ENCODE data around the gene ASTN2.

ASTN2 gene

GRCh38 chr9:117276444-117276843 lies 138.4 kb downstream of the ASTN2 start:
- no peaks in the 10 kb centered on the region for H3K36me3 Mint-ChIP-seq
- no peak overlapping the region for H3K27ac Mint-ChIP-seq
- H3K27me3 Mint-ChIP-seq = no peaks in the 10 kb centered on the region
- no peaks in the 10 kb centered on the region for H3K9me3 Mint-ChIP-seq
- no peak overlapping the region for H3K4me3 Mint-ChIP-seq
- H3K4me1 Mint-ChIP-seq = no peaks in the 10 kb centered on the region

- Mint-ChIP-seq H3K36me3 (no peaks in the 10 kb centered on the region), H3K4me1 (no peaks in the 10 kb centered on the region), H3K9me3 (no peaks in the 10 kb centered on the region), H3K4me3 (no peak overlapping the region), H3K27ac (no peak overlapping the region), H3K27me3 (no peaks in the 10 kb centered on the region)
Measured at GRCh38 chr9:117273612-117274011, 141.2 kb downstream of the ASTN2 start.

GRCh38 chr9:117268847-117269446 lies 145.9 kb downstream of the ASTN2 start:
- no peak overlapping the region for H3K4me3 Mint-ChIP-seq
- no peaks in the 10 kb centered on the region for H3K27me3 Mint-ChIP-seq
- no peaks in the 10 kb centered on the region for H3K9me3 Mint-ChIP-seq
- H3K27ac Mint-ChIP-seq = no peak overlapping the region
- no peaks in the 10 kb centered on the region for H3K4me1 Mint-ChIP-seq
- no peaks in the 10 kb centered on the region for H3K36me3 Mint-ChIP-seq

- H3K9me3 Mint-ChIP-seq = no peaks in the 10 kb centered on the region
- no peak overlapping the region for H3K27ac Mint-ChIP-seq
- H3K4me1 Mint-ChIP-seq = no peaks in the 10 kb centered on the region
- H3K36me3 Mint-ChIP-seq = no peaks in the 10 kb centered on the region
- H3K27me3 Mint-ChIP-seq = no peaks in the 10 kb centered on the region
- H3K4me3 Mint-ChIP-seq = no peak overlapping the region
Measured at GRCh38 chr9:117266855-117267497, 147.9 kb downstream of the ASTN2 start.

GRCh38 chr9:117265253-117265652 lies 149.6 kb downstream of the ASTN2 start:
- H3K27me3 Mint-ChIP-seq = no peaks in the 10 kb centered on the region
- H3K9me3 Mint-ChIP-seq = no peaks in the 10 kb centered on the region
- no peaks in the 10 kb centered on the region for H3K36me3 Mint-ChIP-seq
- H3K4me1 Mint-ChIP-seq = no peaks in the 10 kb centered on the region
- H3K27ac Mint-ChIP-seq = no peak overlapping the region
- H3K4me3 Mint-ChIP-seq = no peak overlapping the region

- H3K9me3 Mint-ChIP-seq = no peaks in the 10 kb centered on the region
Measured at GRCh38 chr9:117258184-117258866, 156.5 kb downstream of the ASTN2 start.

GRCh38 chr9:117253261-117253660 lies 161.6 kb downstream of the ASTN2 start:
- Mint-ChIP-seq H3K9me3 (peaks cover 11% of the 10 kb centered on the region), H3K4me1 (no peaks in the 10 kb centered on the region), H3K4me3 (no peak overlapping the region), H3K36me3 (no peaks in the 10 kb centered on the region), H3K27me3 (peaks cover 2% of the 10 kb centered on the region), H3K27ac (no peak overlapping the region)

More at GRCh38 chr9:117258184-117258866, 156.5 kb downstream of the ASTN2 start:
- Mint-ChIP-seq H3K27ac (no peak overlapping the region), H3K36me3 (no peaks in the 10 kb centered on the region), H3K27me3 (peaks cover 2% of the 10 kb centered on the region), H3K4me3 (no peak overlapping the region), H3K4me1 (no peaks in the 10 kb centered on the region)

GRCh38 chr9:117250610-117251215 lies 164.1 kb downstream of the ASTN2 start:
- Mint-ChIP-seq H3K9me3 (peaks cover 13% of the 10 kb centered on the region), H3K27me3 (peaks cover 2% of the 10 kb centered on the region), H3K36me3 (peaks cover under 1% of the 10 kb centered on the region), H3K27ac (no peak overlapping the region), H3K4me1 (no peaks in the 10 kb centered on the region), H3K4me3 (no peak overlapping the region)

GRCh38 chr9:117249799-117250198 lies 165.1 kb downstream of the ASTN2 start:
- H3K9me3 Mint-ChIP-seq = peaks cover 17% of the 10 kb centered on the region
- H3K27ac Mint-ChIP-seq = no peak overlapping the region
- peaks cover 4% of the 10 kb centered on the region for H3K27me3 Mint-ChIP-seq
- H3K36me3 Mint-ChIP-seq = peaks cover 1% of the 10 kb centered on the region
- H3K4me3 Mint-ChIP-seq = no peak overlapping the region
- H3K4me1 Mint-ChIP-seq = no peaks in the 10 kb centered on the region

- Mint-ChIP-seq H3K27me3 (peaks cover 2% of the 10 kb centered on the region), H3K36me3 (peaks cover 1% of the 10 kb centered on the region), H3K4me3 (no peak overlapping the region), H3K27ac (no peak overlapping the region), H3K4me1 (no peaks in the 10 kb centered on the region), H3K9me3 (peaks cover 17% of the 10 kb centered on the region)
Measured at GRCh38 chr9:117247266-117247665, 167.6 kb downstream of the ASTN2 start.

- Mint-ChIP-seq H3K9me3 (peaks cover 16% of the 10 kb centered on the region), H3K27ac (no peak overlapping the region), H3K4me3 (no peak overlapping the region), H3K27me3 (peaks cover 2% of the 10 kb centered on the region), H3K36me3 (peaks cover 1% of the 10 kb centered on the region), H3K4me1 (no peaks in the 10 kb centered on the region)
Measured at GRCh38 chr9:117245175-117245829, 169.6 kb downstream of the ASTN2 start.

- peaks cover 1% of the 10 kb centered on the region for H3K36me3 Mint-ChIP-seq
- no peaks in the 10 kb centered on the region for H3K4me1 Mint-ChIP-seq
Measured at GRCh38 chr9:117242082-117242481, 172.8 kb downstream of the ASTN2 start.

GRCh38 chr9:117239428-117239827 lies 175.4 kb downstream of the ASTN2 start:
- H3K4me1 Mint-ChIP-seq = no peaks in the 10 kb centered on the region
- peaks cover 1% of the 10 kb centered on the region for H3K27me3 Mint-ChIP-seq
- H3K27ac Mint-ChIP-seq = no peak overlapping the region
- H3K4me3 Mint-ChIP-seq = no peak overlapping the region
- peaks cover 6% of the 10 kb centered on the region for H3K9me3 Mint-ChIP-seq
- H3K36me3 Mint-ChIP-seq = no peaks in the 10 kb centered on the region

More at GRCh38 chr9:117242082-117242481, 172.8 kb downstream of the ASTN2 start:
- H3K9me3 Mint-ChIP-seq = peaks cover 11% of the 10 kb centered on the region
- no peak overlapping the region for H3K27ac Mint-ChIP-seq
- H3K4me3 Mint-ChIP-seq = no peak overlapping the region
- peaks cover 2% of the 10 kb centered on the region for H3K27me3 Mint-ChIP-seq

GRCh38 chr9:117234103-117234502 lies 180.8 kb downstream of the ASTN2 start:
- no peak overlapping the region for H3K27ac Mint-ChIP-seq
- H3K36me3 Mint-ChIP-seq = no peaks in the 10 kb centered on the region
- no peak overlapping the region for H3K4me3 Mint-ChIP-seq
- H3K27me3 Mint-ChIP-seq = peaks cover 3% of the 10 kb centered on the region
- no peaks in the 10 kb centered on the region for H3K9me3 Mint-ChIP-seq
- no peaks in the 10 kb centered on the region for H3K4me1 Mint-ChIP-seq

GRCh38 chr9:117233016-117233415 lies 181.8 kb downstream of the ASTN2 start:
- H3K4me1 Mint-ChIP-seq = no peaks in the 10 kb centered on the region
- peaks cover 3% of the 10 kb centered on the region for H3K27me3 Mint-ChIP-seq
- H3K36me3 Mint-ChIP-seq = no peaks in the 10 kb centered on the region
- H3K9me3 Mint-ChIP-seq = no peaks in the 10 kb centered on the region
- H3K27ac Mint-ChIP-seq = no peak overlapping the region
- no peak overlapping the region for H3K4me3 Mint-ChIP-seq

Measured in activated naive CD4-positive, alpha-beta T cell treated with anti-CD3 and anti-CD28 coated beads, Interleukin-2, amount 50 U/mL, for 24 hours (primary cell).